Measurements from ENCODE around the gene TBC1D10A. TPM values are rescaled to one million over a fixed set of nuclear protein-coding genes. Genes with fewer than 3 reads are reported as not detected.
A peak's percentile ranks its signal among the peaks of the same experiment; 100 is the strongest.

TBC1D10A gene
- polyA plus RNA-seq, 1 donor (not counting 4 experiments of a cell fraction or from before 2014, with no cell fraction given): 17.8 TPM

DNA sequence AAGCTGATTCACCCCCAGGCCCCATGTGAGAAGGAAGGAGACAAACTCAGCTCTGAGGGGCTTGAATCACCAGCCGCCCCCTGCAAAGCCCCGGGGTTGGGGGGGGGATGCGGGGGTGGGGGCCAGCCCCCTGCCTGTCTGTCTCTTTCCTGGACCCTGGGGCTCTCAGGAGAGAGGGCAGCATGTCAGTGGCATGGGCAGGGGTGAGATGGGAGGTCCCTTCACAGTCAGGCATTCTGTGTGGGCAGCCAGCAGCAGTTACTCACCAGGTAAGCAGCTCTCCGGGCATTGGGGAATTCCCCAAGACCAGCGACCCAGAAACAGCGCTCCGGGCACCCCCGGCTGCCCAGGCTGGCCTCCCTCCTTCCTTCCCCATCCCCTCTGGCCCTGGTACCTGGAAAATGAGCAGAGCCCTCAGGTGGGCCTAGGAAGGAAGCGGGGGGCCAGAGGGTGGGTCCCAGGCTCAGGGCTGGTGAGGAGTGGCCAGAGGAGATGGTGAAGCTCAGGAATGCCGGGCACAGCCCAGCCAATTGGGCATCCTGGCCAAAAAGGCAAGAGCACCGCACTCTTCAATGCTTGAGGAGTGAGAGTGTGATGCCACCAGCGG is 76.0 kb downstream of the TBC1D10A start:
- no peaks in the 10 kb centered on the region for H3K9me3 ChIP-seq (ENCODE audit: control insufficient read depth, low read depth, low read length)
- H3K36me3 ChIP-seq (ENCODE audit: control insufficient read depth in 2 of 2, extremely low read depth in 1 of 2, insufficient read depth in 2 of 2, low read length in 2 of 2): no peaks in the 10 kb centered on the region
- peak overlapping the region; percentile 46 for H3K4me2 ChIP-seq (ENCODE audit: control insufficient read depth, extremely low read depth, insufficient read depth, low read depth, low read length)
- FAIRE-seq (peak; percentile 89), DNase-seq (ENCODE audit: low read depth, low spot score) (no peak)
- H3K9ac ChIP-seq (ENCODE audit: control insufficient read depth, extremely low read depth, insufficient read depth, low read length): peak overlapping the region; percentile 46
- H4K20me1 ChIP-seq (ENCODE audit: control insufficient read depth, extremely low read depth, insufficient read depth, low read length): no peaks in the 10 kb centered on the region
- no peaks in the 10 kb centered on the region for H3K9me1 ChIP-seq (ENCODE audit: control insufficient read depth, extremely low read depth, insufficient read depth, low read length)
- no peaks in the 10 kb centered on the region for H3K27me3 ChIP-seq (ENCODE audit: control insufficient read depth, extremely low read depth, insufficient read depth, low read length)
- no peak for TF ChIP-seq EZH2 (IDR thresholded peaks at IDR 0.05; ENCODE audit: low read length)
- TF ChIP-seq, protein P1, sequence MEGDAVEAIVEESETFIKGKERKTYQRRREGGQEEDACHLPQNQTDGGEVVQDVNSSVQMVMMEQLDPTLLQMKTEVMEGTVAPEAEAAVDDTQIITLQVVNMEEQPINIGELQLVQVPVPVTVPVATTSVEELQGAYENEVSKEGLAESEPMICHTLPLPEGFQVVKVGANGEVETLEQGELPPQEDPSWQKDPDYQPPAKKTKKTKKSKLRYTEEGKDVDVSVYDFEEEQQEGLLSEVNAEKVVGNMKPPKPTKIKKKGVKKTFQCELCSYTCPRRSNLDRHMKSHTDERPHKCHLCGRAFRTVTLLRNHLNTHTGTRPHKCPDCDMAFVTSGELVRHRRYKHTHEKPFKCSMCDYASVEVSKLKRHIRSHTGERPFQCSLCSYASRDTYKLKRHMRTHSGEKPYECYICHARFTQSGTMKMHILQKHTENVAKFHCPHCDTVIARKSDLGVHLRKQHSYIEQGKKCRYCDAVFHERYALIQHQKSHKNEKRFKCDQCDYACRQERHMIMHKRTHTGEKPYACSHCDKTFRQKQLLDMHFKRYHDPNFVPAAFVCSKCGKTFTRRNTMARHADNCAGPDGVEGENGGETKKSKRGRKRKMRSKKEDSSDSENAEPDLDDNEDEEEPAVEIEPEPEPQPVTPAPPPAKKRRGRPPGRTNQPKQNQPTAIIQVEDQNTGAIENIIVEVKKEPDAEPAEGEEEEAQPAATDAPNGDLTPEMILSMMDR (optimal IDR thresholded peaks at IDR 0.05 in 1 of 3, IDR thresholded peaks at IDR 0.05 in 1 of 3, conservative IDR thresholded peaks at IDR 0.05 in 1 of 3; ENCODE audit: extremely low read depth in 1 of 3, insufficient read depth in 2 of 3, low read length in 3 of 3): no peak
- H3K4me3 ChIP-seq (ENCODE audit: control insufficient read depth in 2 of 3, extremely low read depth in 1 of 3, insufficient read depth in 2 of 3, low read depth in 1 of 3, low read length in 3 of 3): no peak overlapping the region
- H3K27ac ChIP-seq (ENCODE audit: control insufficient read depth, insufficient read depth, low read length): peak overlapping the region; percentile 38
- peaks cover 39% of the 10 kb centered on the region for H3K4me1 ChIP-seq (ENCODE audit: control insufficient read depth, extremely low read depth, insufficient read depth, low read length)
- dilution Hi-C loops (cut with MboI; ENCODE audit: extremely low pct_ligation_motif_present, low sequenced_read_pairs): no loop called here
- H3K79me2 ChIP-seq (ENCODE audit: control insufficient read depth, insufficient read depth, low read length): no peaks in the 10 kb centered on the region
- H2AFZ ChIP-seq (ENCODE audit: control insufficient read depth, low read length): no peak overlapping the region

DNA sequence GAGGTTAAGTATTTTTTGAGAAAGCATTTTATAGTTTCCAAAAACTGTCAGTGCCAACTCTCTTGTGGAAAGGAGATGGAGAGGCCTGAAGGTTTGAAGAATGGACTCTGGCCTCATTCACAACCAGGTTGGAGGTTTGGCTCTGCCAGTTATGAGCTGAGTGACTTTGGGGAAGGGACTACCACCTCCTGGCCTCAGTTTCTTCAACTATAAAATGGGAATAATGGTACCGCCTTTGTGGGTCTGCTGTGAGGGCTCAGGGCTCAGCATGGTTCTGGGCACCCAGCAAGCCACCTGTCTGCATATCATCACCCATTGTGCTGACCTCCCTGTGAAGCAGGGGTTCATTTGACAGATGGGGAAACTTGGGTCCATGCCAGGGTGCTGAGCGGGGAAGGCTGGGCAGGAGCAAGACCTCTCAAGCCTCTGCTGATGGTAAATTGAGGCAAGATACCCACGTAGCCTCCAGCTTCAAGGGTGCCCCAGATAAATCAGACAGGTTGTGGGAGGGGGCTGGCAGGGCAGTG is 76.6 kb downstream of the TBC1D10A start:
- peaks cover 43% of the 10 kb centered on the region for H3K4me1 ChIP-seq (ENCODE audit: control insufficient read depth, extremely low read depth, insufficient read depth, low read length)
- TF ChIP-seq, protein P1 (optimal IDR thresholded peaks at IDR 0.05 in 1 of 3, IDR thresholded peaks at IDR 0.05 in 1 of 3, conservative IDR thresholded peaks at IDR 0.05 in 1 of 3; ENCODE audit: extremely low read depth in 1 of 3, insufficient read depth in 2 of 3, low read length in 3 of 3): no peak
- TF ChIP-seq EZH2 (IDR thresholded peaks at IDR 0.05; ENCODE audit: low read length): no peak
- no peaks in the 10 kb centered on the region for H3K36me3 ChIP-seq (ENCODE audit: control insufficient read depth in 2 of 2, extremely low read depth in 1 of 2, insufficient read depth in 2 of 2, low read length in 2 of 2)
- H3K4me2 ChIP-seq (ENCODE audit: control insufficient read depth, extremely low read depth, insufficient read depth, low read depth, low read length): no peak overlapping the region
- H3K27ac ChIP-seq (ENCODE audit: control insufficient read depth, insufficient read depth, low read length): no peak overlapping the region
- no peaks in the 10 kb centered on the region for H3K9me1 ChIP-seq (ENCODE audit: control insufficient read depth, extremely low read depth, insufficient read depth, low read length)
- dilution Hi-C loops (cut with MboI; ENCODE audit: extremely low pct_ligation_motif_present, low sequenced_read_pairs): no loop called here
- no peaks in the 10 kb centered on the region for H4K20me1 ChIP-seq (ENCODE audit: control insufficient read depth, extremely low read depth, insufficient read depth, low read length)
- no peaks in the 10 kb centered on the region for H3K9me3 ChIP-seq (ENCODE audit: control insufficient read depth, low read depth, low read length)
- H3K27me3 ChIP-seq (ENCODE audit: control insufficient read depth, extremely low read depth, insufficient read depth, low read length): no peaks in the 10 kb centered on the region
- H3K9ac ChIP-seq (ENCODE audit: control insufficient read depth, extremely low read depth, insufficient read depth, low read length): no peak overlapping the region
- DNase-seq (ENCODE audit: low read depth, low spot score): no peak
- H3K4me3 ChIP-seq (ENCODE audit: control insufficient read depth in 2 of 3, extremely low read depth in 1 of 3, insufficient read depth in 2 of 3, low read depth in 1 of 3, low read length in 3 of 3): no peak overlapping the region
- no peak overlapping the region for H2AFZ ChIP-seq (ENCODE audit: control insufficient read depth, low read length)
- H3K79me2 ChIP-seq (ENCODE audit: control insufficient read depth, insufficient read depth, low read length): no peaks in the 10 kb centered on the region
- FAIRE-seq: no peak

All from keratinocyte (primary cell).